ENCODE results near the gene HPCAL1. TPM values are rescaled to one million over a fixed set of nuclear protein-coding genes. Genes with fewer than 3 reads are reported as not detected.
A peak's percentile ranks its signal among the peaks of the same experiment; 100 is the strongest.
"Not testable (repeated sequence)": the region's sequence is repeated elsewhere in the genome, so short reads cannot be mapped to it uniquely, and the experiment has no call there.

Gene HPCAL1
- total and polyA plus RNA-seq, 2 experiments from 2014 or later, result 58.9 to 65.4 TPM

GRCh38 chr2:10297959-10298531 lies 4.7 kb upstream of the HPCAL1 start:
- Histone ChIP-seq H3K9ac (peak overlapping the region; percentile 14), H3K9me3 (ENCODE audit: low read depth) (no peaks in the 10 kb centered on the region), H4K20me1 (ENCODE audit: insufficient read depth) (no peaks in the 10 kb centered on the region), H3K4me3 (no peak overlapping the region), H3K79me2 (ENCODE audit: insufficient read depth) (no peaks in the 10 kb centered on the region), H3F3A (ENCODE audit: insufficient read depth) (peaks cover 24% of the 10 kb centered on the region), H3K27ac (peak overlapping the region; percentile 61), H2AFZ (no peak overlapping the region), H3K4me2 (ENCODE audit: unreplicated experiment) (peak overlapping the region; percentile 33), H3K36me3 (ENCODE audit: low read depth) (no peaks in the 10 kb centered on the region), H3K9me2 (ENCODE audit: insufficient read depth) (no peaks in the 10 kb centered on the region), H3K27me3 (replicated peaks; ENCODE audit: insufficient read depth) (no peaks in the 10 kb centered on the region), H3K4me1 (ENCODE audit: insufficient read depth) (peaks cover 13% of the 10 kb centered on the region)
- TF ChIP-seq EZH2phosphoT487 (IDR thresholded peaks at IDR 0.05; ENCODE audit: insufficient read depth, low read depth), result no peak
- TF ChIP-seq EZH2 (IDR thresholded peaks at IDR 0.05; ENCODE audit: insufficient read depth, poor library complexity, severe bottlenecking), result no peak
- peak; percentile 97 for DNase-seq
- WGBS, 2 experiments (ENCODE audit: low coverage in 1 of 2, low lambda C conversion rate in 2 of 2, missing lambda C conversion rate in 2 of 2), result 8 to 13% methylated on average over 6 to 7 of the region's 7 CpGs
- in situ Hi-C loops (cut with MboI), result no loop called here

DNA sequence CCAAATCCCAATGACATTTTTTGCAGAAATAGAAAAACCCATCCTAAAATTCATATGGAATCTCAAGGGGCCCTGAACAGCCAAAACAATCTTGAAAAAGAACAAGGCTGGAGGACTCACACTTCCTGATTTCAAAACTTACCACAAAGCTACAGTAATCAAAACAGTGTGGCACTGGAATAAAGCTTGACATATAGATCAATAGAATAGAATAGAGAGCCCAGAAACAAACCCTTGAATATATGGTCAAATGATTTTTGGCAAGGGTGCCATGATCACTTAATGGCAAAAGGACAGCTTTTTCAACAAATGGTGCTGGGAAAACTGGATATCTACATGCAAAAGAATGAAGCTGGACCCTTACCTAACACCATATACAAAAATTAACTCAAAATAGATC lies 3.9 kb upstream of the HPCAL1 start:
- H2AFZ ChIP-seq; H3K79me2 ChIP-seq (ENCODE audit: insufficient read depth); H4K20me1 ChIP-seq (ENCODE audit: insufficient read depth); in situ Hi-C loops (cut with MboI); H3K4me2 ChIP-seq (ENCODE audit: unreplicated experiment); H3K27me3 ChIP-seq (replicated peaks; ENCODE audit: insufficient read depth); H3K9ac ChIP-seq; H3K9me3 ChIP-seq (ENCODE audit: low read depth); H3K36me3 ChIP-seq (ENCODE audit: low read depth); H3K4me3 ChIP-seq; DNase-seq; H3K9me2 ChIP-seq (ENCODE audit: insufficient read depth): not testable (repeated sequence)
- H3K4me1 ChIP-seq (ENCODE audit: insufficient read depth), result peaks cover 13% of the 10 kb centered on the region
- peaks cover 24% of the 10 kb centered on the region for H3F3A ChIP-seq (ENCODE audit: insufficient read depth)
- peak overlapping the region; percentile 61 for H3K27ac ChIP-seq

- TF ChIP-seq EZH2phosphoT487 (IDR thresholded peaks at IDR 0.05; ENCODE audit: insufficient read depth, low read depth) (no peak), EZH2 (IDR thresholded peaks at IDR 0.05; ENCODE audit: insufficient read depth, poor library complexity, severe bottlenecking) (no peak)
- in situ Hi-C loops (cut with MboI), result no loop called here
- H2AFZ ChIP-seq, result no peak overlapping the region
These were observed 2.3 kb upstream of the HPCAL1 start for GRCh38 chr2:10300328-10300920.

DNA sequence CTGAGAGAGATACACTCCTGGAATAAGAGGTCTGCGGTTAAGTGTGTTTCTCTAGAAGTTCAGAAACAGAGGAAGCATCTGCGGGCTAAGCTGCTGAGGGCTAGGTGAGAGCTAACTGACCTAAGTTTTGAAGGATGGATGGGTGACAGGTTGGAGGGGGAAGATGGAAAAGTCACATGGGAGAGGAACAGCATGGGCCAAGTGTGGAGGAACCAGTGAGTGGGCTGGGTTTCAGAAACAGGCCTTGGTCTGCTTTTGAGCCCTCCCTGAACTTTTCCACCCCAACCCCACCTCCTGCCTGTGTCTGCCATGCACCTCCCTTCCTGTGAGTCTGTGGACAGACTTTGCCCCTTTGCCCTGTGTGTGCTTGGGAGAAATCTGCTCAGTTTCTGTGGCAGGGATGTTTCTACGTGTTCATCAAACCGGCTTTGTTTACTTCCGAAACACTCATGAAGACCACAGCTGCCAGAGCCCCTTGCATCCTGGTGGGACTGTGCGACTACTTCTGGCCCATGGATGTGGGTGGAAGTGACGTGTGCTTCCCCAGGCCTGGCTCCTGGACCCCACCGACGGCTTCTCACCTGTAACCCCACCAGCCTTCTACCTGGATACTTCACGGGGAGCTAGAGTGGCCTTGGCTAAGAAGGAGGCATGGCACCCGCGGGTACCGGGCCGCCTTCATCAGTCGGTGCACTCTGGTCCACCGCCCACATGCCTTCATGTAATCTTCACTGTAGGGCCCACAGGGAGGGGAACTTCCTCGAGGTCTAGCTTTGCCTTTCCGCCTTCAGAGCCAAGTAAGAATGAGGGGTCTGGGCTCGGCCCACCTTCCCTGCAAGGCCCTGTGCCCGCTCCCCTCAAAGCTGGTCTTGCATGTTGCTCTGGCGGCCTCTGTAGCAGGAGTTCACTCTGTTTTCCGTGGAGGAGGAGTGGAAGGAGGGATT lies 1.4 kb upstream of the HPCAL1 start:
- Histone ChIP-seq H3K4me2 (ENCODE audit: unreplicated experiment) (no peak overlapping the region), H3K4me3 (no peak overlapping the region), H3K36me3 (ENCODE audit: low read depth) (no peaks in the 10 kb centered on the region), H3K27ac (no peak overlapping the region), H3K9me3 (ENCODE audit: low read depth) (no peaks in the 10 kb centered on the region), H2AFZ (no peak overlapping the region), H3K27me3 (replicated peaks; ENCODE audit: insufficient read depth) (no peaks in the 10 kb centered on the region), H3K79me2 (ENCODE audit: insufficient read depth) (peaks cover 29% of the 10 kb centered on the region), H3K9me2 (ENCODE audit: insufficient read depth) (no peaks in the 10 kb centered on the region), H3K9ac (no peak overlapping the region), H3F3A (ENCODE audit: insufficient read depth) (peaks cover 32% of the 10 kb centered on the region), H3K4me1 (ENCODE audit: insufficient read depth) (peaks cover 27% of the 10 kb centered on the region), H4K20me1 (ENCODE audit: insufficient read depth) (no peaks in the 10 kb centered on the region)
- TF ChIP-seq EZH2 (IDR thresholded peaks at IDR 0.05; ENCODE audit: insufficient read depth, poor library complexity, severe bottlenecking) (no peak), EZH2phosphoT487 (IDR thresholded peaks at IDR 0.05; ENCODE audit: insufficient read depth, low read depth) (no peak)
- no peak for DNase-seq
- in situ Hi-C loops (cut with MboI), result no loop called here
- WGBS, 2 experiments (ENCODE audit: low coverage in 1 of 2, low lambda C conversion rate in 2 of 2, missing lambda C conversion rate in 2 of 2), result 92 to 95% methylated on average over 21 to 22 of the region's 22 CpGs

More at GRCh38 chr2:10300328-10300920, 2.3 kb upstream of the HPCAL1 start:
- H3K9me3 ChIP-seq (ENCODE audit: low read depth), result no peaks in the 10 kb centered on the region
- peaks cover 31% of the 10 kb centered on the region for H3F3A ChIP-seq (ENCODE audit: insufficient read depth)
- H3K9ac ChIP-seq, result no peak overlapping the region
- no peaks in the 10 kb centered on the region for H3K36me3 ChIP-seq (ENCODE audit: low read depth)
- H3K4me1 ChIP-seq (ENCODE audit: insufficient read depth), result peaks cover 25% of the 10 kb centered on the region
- peaks cover 21% of the 10 kb centered on the region for H3K79me2 ChIP-seq (ENCODE audit: insufficient read depth)
- no peaks in the 10 kb centered on the region for H4K20me1 ChIP-seq (ENCODE audit: insufficient read depth)
- no peak overlapping the region for H3K4me3 ChIP-seq
- 82 to 92% methylated on average over 3 of the region's 3 CpGs for WGBS, 2 experiments (ENCODE audit: low coverage in 1 of 2, low lambda C conversion rate in 2 of 2, missing lambda C conversion rate in 2 of 2)
- DNase-seq, result no peak
- H3K9me2 ChIP-seq (ENCODE audit: insufficient read depth), result no peaks in the 10 kb centered on the region
- H3K4me2 ChIP-seq (ENCODE audit: unreplicated experiment), result no peak overlapping the region
- H3K27me3 ChIP-seq (replicated peaks; ENCODE audit: insufficient read depth), result no peaks in the 10 kb centered on the region
- H3K27ac ChIP-seq, result no peak overlapping the region
